Adrenal gland (tissue), 12 donors: Measurements from ENCODE around the gene NIFK. TPM values are rescaled to one million over a fixed set of nuclear protein-coding genes. Genes with fewer than 3 reads are reported as not detected.
A peak's percentile ranks its signal among the peaks of the same experiment; 100 is the strongest.
"Not testable (repeated sequence)": the region's sequence is repeated elsewhere in the genome, so short reads cannot be mapped to it uniquely, and the experiment has no call there.

Experiments used
- DNase-seq, 7 donors: peaks; one replicate each; pipeline ENCODE4 v3.0.0-alpha.2; 2019 to 2020
- H3K27ac ChIP-seq, 5 donors: fragments of 200-600 bp; sonication (generic) in 4 of 5; 1 replicate in 3 of 5; 2 replicates in 2 of 5; pipeline versions ENCODE4 v1.5.1 to v1.8.0; 2016 to 2020; ENCODE audit warnings: mild to moderate bottlenecking in 1 of 5
- H3K27me3 ChIP-seq: fragments of 200-600 bp; 2 replicates; pipeline ENCODE4 v1.8.0; 2021
- H3K36me3 ChIP-seq, 2 donors: fragments of 200-600 bp; replicated peaks in 1 of 2; 1 replicate in 1 of 2; 2 replicates in 1 of 2; pipeline versions ENCODE4 v1.5.1 to v1.8.0; 2018 to 2022
- H3K4me1 ChIP-seq, 2 donors: fragments of 200-600 bp; replicated peaks in 1 of 2; 1 replicate in 1 of 2; 2 replicates in 1 of 2; pipeline versions ENCODE4 v1.5.1 to v1.8.0; 2018 to 2021
- H3K4me3 ChIP-seq, 4 donors: fragments of 200-600 bp; sonication (generic) in 3 of 4; one replicate each; pipeline ENCODE4 v1.5.1; 2016 to 2018
- H3K9me3 ChIP-seq, 3 donors: fragments of 200-600 bp; sonication (generic) in 1 of 3; replicated peaks in 1 of 3; 1 replicate in 2 of 3; 2 replicates in 1 of 3; pipeline versions ENCODE4 v1.5.1 to v1.8.0; 2016 to 2021
- CTCF ChIP-seq, 6 experiments: fragments of 450-650 bp in 4 of 6; fragments of 200-600 bp in 2 of 6; sonication (generic) in 1 of 6; IDR thresholded peaks; 1 replicate in 5 of 6; 2 replicates in 1 of 6; pipeline versions ENCODE4 v1.5.1 to v1.8.0; 2016 to 2021; ENCODE audit warnings: antibody characterized with exemption in 6 of 6, mild to moderate bottlenecking in 2 of 6, moderate library complexity in 1 of 6
- POLR2A ChIP-seq, 2 donors: fragments of 450-650 bp; IDR thresholded peaks; one replicate each; pipeline ENCODE4 v1.6.1; 2017; ENCODE audit warnings: antibody characterized with exemption in 2 of 2, mild to moderate bottlenecking in 2 of 2, moderate library complexity in 1 of 2
- WGBS, 4 donors: extraction: QIAGEN DNeasy Blood & Tissue Kit in 2 of 4; methylation state at CpG; one replicate each; pipeline versions ENCODE4 v1.1.5 to v1.1.7; 2013 to 2017; 5-methylcytosine and 5-hydroxymethylcytosine counted together
- intact Hi-C, 2 donors: fragments of 100-400 bp; cut with DNase I; formaldehyde crosslinking; loops; one replicate each; pipeline versions ENCODE4 v1.14.1 to v1.15.0; 2022 to 2023
- polyA plus RNA-seq, 3 donors: library from polyadenylated mRNA; stranded (reverse); fragments of 200-250 nt in 2 of 3; fragments of 350-450 nt in 1 of 3; fragmentation: Illumina TruSeq in 1 of 3; extraction: RNeasy Lipid Tissue Mini Kit (QIAGEN cat#74804) in 1 of 3; gene quantifications; one replicate each; pipeline ENCODE4 v1.2.3, GENCODE V29; 2013 to 2014
- total RNA-seq, 9 donors: library from RNA; depleted of rRNA in 4 of 9; stranded (reverse); fragments of >200 nt in 4 of 9; fragments of 120-200 nt in 1 of 9; fragmentation: NEBNext Ultra II Directional in 1 of 9; extraction: Animal tissue kit (Norgen Biotek cat#: 25700) in 1 of 9; gene quantifications; one replicate each; pipeline versions ENCODE4 v1.1.0 to v1.2.4, GENCODE V29; 2013 to 2023
- donor health status: healthy with polysubstance abuse.
- donor health status: Bipolar disorder and iron deficiency.
- donor health status: DM: yes; HTN: yes; CAD: no.
- donor health status: DM: no; HTN: no; CAD: no.
- donor health status: DM: no; HTN: no; CAD: no.
- donor health status: DM: yes; HTN: yes; CAD: no.

Gene NIFK
- total and polyA plus RNA-seq, 12 donors: 13.2 to 134 (median 39.9) TPM

DNA sequence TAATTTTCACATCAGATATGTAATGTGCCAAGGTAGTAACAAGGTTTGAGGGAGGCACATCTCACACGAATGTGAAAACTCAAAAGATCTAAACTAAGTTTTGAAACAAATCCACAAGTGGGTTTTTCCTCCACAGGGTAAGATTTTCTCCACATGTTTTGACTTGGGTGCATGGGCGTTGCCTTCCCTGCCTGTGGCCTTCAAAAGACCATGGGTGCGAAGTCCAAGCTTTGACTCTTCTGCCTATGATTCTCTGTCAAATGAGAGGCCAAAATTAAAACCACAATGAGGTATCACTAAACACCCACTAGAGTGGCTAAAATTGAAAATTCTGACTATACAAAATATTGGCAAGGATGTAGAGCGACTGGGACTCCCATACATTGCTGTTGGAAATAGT lies 30.7 kb downstream of the NIFK start:
- Histone ChIP-seq H3K4me1 (no peaks in the 10 kb centered on the region), H3K4me3 (no peak overlapping the region), H3K27ac (no peak overlapping the region), H3K9me3 (no peaks in the 10 kb centered on the region), H3K27me3 (no peaks in the 10 kb centered on the region), H3K36me3 (no peaks in the 10 kb centered on the region)
- TF ChIP-seq CTCF (IDR thresholded peaks at IDR 0.05) (no peak), POLR2A (IDR thresholded peaks at IDR 0.05) (no peak)
- DNase-seq: no peak
- intact Hi-C loops: no loop called here
- 90 to 96% (median 94%) methylated on average over 4 of the region's 4 CpGs for WGBS, 4 donors

DNA sequence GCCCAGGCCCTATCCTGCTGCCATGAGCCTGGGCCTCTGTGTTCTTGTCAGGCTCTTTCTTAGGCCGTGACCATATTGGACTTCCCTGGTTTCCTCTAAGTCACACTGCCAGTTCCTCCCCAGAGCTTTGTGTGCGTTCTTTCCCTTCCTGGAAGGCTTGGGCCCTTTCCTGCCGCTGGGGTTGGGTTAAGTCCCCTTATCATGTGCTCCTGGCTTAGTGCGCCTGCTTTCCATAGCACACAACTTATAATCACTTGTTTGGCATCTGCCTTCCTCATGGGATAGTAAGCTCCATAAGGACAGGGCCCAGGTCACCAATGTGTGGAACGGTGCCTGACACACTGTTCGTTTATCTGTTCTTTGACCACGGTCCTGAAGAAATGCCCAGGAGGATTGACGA lies 31.3 kb downstream of the NIFK start:
- no peak for TF ChIP-seq CTCF (IDR thresholded peaks at IDR 0.05)
- TF ChIP-seq POLR2A (IDR thresholded peaks at IDR 0.05): no peak
- no peaks in the 10 kb centered on the region for H3K4me1 ChIP-seq
- H3K27ac ChIP-seq: no peak overlapping the region
- H3K9me3 ChIP-seq: no peaks in the 10 kb centered on the region
- intact Hi-C loops: no loop called here
- H3K36me3 ChIP-seq: no peaks in the 10 kb centered on the region
- no peak overlapping the region for H3K4me3 ChIP-seq
- no peaks in the 10 kb centered on the region for H3K27me3 ChIP-seq
- DNase-seq: no peak
- WGBS, 4 donors: 81 to 86% (median 84%) methylated on average over 8 of the region's 8 CpGs

GRCh38 chr2:121701761-121702160 lies 34.9 kb downstream of the NIFK start:
- H3K27me3 ChIP-seq, H3K36me3 ChIP-seq, H3K4me1 ChIP-seq, H3K4me3 ChIP-seq, DNase-seq, H3K9me3 ChIP-seq, intact Hi-C loops, H3K27ac ChIP-seq: not testable (repeated sequence)

- Histone ChIP-seq H3K27me3 (no peaks in the 10 kb centered on the region), H3K9me3 (no peaks in the 10 kb centered on the region), H3K4me3 (no peak overlapping the region), H3K4me1 (peaks cover 0 to 7% of the 10 kb centered on the region in 2 donors), H3K27ac (peak overlapping the region in 1 of 5 donors; percentile 32), H3K36me3 (no peaks in the 10 kb centered on the region)
- peak; percentile 53 to 82 (median 79) for DNase-seq
- TF ChIP-seq POLR2A (IDR thresholded peaks at IDR 0.05): no peak
- no peak for TF ChIP-seq CTCF (IDR thresholded peaks at IDR 0.05)
- 37 to 50% (median 39%) methylated on average over 9 to 19 of the region's 19 CpGs for WGBS, 4 donors
- intact Hi-C loops: no loop called here
These were observed 37.0 kb downstream of the NIFK start for GRCh38 chr2:121699421-121700333.
